HG02870 (cell line): ENCODE data around the gene GPR15LG.
"Not testable (repeated sequence)": the region's sequence is repeated elsewhere in the genome, so short reads cannot be mapped to it uniquely, and the experiment has no call there.

Experiments used
- ATAC-seq: cut with Tn5 transposase; IDR thresholded peaks from one replicate; pipeline ENCODE4 v1.9.1; 2021; ENCODE audit warnings: mild to moderate bottlenecking, moderate library complexity; ENCODE audit not compliant: unreplicated experiment

GPR15LG gene

DNA sequence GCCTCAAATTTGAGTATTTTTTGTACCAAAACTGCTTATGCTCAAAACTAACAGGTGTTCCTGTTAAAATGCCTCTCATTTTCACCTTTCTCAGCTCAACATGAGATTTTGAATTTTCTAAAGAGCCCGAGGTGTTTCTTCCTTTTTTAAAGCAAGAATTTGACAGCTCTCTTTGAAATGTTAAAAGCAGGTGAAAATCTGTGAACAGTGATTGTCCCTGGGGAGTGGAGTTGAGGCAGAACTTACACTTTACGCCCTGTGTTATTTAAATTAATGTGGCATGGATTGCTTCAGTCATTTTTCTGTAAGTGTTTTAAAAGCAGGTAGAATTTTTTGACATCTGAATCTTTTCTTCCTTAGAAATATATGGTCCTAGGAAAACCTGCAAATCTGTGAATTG is 9.2 kb upstream of the GPR15LG start:
- ATAC-seq = no peak

GRCh38 chr10:84166620-84167288 is 6.8 kb upstream of the GPR15LG start:
- peak; percentile 53 for ATAC-seq

DNA sequence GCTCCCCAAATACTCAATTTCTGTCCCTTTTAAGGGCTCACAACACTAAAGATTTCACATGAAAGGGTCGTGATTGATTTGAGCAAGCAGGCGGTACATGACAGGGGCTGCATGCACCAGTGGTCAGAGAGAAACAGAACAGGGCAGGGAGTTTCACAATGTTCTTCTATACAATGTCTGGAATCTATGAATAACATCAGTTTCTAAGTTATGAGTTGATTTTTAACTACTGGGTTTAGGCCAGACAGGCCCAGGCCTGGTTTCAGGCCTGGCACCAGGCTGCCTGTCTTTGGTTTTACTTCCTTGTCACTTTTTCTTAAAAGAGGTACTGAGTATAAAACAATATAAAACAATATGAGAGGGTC is 6.3 kb upstream of the GPR15LG start:
- not testable (repeated sequence) for ATAC-seq

- not testable (repeated sequence) for ATAC-seq
Measured at GRCh38 chr10:84168382-84168781, 5.2 kb upstream of the GPR15LG start.

GRCh38 chr10:84171237-84171636 is 2.4 kb upstream of the GPR15LG start:
- ATAC-seq = not testable (repeated sequence)

GRCh38 chr10:84171700-84172466 is 1.7 kb upstream of the GPR15LG start:
- peak; percentile 33 for ATAC-seq

GRCh38 chr10:84172467-84173356 is 889 bp upstream of the GPR15LG start:
- ATAC-seq = peak; percentile 49

DNA sequence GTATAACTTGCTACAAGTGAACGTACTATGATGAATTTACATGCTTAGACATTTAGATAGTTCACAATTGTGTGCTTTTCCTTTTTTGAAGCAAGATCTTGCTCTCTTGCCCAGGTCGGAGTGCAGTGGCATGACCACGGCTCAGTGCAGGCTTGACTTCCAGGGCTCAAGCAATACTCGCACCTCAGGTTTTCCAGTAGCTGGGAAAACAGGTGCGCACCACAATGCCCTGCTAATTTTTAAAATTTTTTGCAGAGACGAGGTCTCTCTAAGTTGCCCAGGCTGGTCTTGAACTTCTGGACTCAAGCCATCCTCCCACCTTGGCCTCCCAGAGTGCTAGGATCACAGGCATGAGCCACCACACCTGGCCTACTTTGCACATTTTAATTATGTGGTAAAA is 1.8 kb downstream of the GPR15LG start:
- ATAC-seq = no peak

GRCh38 chr10:84176351-84176750 is 2.8 kb downstream of the GPR15LG start:
- ATAC-seq = no peak

- no peak for ATAC-seq
Measured at GRCh38 chr10:84176836-84177474, 3.4 kb downstream of the GPR15LG start.

- ATAC-seq = no peak
Measured at GRCh38 chr10:84177541-84178141, 4.0 kb downstream of the GPR15LG start.

DNA sequence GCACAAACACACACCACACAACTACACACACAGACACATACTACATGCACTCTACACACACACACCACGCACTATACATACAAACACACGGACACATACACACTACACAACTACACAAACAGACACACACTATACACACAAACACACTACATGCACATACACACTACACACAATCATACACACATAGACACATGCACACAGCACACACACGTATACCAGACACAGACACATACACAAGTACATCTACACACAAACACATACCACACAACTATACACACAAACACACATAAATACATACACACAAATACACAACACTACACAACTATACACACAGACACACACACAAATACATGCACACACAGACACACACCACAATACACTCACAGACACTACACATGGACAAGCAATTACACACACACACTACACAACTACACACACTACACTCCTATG is 4.6 kb downstream of the GPR15LG start:
- no peak for ATAC-seq

DNA sequence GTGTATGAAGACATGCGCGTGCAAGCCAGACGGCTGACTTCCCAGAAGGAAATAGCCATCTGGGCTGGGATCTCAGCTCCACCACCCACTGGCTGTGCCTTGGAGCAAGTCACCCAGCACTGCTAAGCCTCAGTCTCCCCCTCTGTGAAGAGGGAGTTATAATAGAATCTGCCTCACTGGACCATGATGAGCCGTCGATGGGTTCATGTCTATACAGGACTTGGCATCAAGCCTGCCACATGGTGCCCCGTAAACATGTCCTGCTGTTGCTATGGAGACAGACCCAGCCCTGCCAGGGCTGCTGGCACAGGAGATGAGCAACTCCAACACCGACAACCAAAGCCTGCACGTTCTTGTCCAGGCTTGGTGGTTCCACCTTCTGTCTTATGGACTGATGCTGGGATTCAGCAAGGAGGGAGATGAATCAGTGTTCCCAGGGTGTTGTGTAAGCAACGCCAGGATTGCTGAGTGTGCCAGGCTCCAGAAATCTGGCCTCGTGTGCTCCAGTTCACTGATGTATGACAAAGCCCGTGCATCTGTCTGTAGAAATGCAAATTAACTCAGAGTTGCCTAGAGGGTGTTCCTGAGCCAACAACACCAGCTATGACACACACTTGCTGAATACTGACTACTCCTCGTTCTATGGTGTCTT is 5.6 kb downstream of the GPR15LG start:
- ATAC-seq = peak; percentile 91

- ATAC-seq = not testable (repeated sequence)
Measured at GRCh38 chr10:84180386-84180785, 6.8 kb downstream of the GPR15LG start.

DNA sequence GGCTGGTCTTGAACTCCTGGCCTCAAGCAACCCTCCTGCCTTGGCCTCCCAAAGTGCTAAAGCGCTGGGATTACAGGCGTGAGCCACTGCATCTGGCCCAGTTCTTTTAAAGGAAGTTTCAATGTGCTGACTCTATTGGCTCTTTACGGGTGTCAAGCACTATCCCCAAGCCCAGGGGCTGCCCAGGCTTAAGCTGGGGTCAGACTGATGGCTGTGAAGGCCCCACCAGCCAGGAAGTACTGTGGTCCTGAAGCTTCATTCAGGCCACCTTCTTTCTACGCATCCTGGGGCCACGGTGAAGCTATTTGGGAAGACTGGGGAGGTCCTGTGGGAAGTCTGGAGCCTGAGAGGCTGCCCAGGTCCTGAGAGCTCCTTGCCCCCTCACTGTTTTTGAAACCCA is 8.0 kb downstream of the GPR15LG start:
- no peak for ATAC-seq

DNA sequence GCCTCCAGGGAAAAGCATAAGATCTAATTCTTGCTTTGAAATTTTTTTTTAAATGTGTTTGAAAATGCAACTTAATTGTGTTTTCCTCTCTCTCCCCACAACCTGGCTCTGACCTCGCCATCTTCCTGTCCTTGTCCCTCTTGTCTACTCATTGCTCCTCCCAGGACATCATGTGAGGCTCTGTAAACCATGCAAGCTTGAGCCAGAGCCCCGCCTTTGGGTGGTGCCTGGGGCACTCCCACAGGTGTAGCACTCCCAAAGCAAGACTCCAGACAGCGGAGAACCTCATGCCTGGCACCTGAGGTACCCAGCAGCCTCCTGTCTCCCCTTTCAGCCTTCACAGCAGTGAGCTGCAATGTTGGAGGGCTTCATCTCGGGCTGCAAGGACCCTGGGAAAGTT is 10.9 kb downstream of the GPR15LG start:
- ATAC-seq = no peak

- ATAC-seq = no peak
Measured at GRCh38 chr10:84185526-84186175, 12.1 kb downstream of the GPR15LG start.

DNA sequence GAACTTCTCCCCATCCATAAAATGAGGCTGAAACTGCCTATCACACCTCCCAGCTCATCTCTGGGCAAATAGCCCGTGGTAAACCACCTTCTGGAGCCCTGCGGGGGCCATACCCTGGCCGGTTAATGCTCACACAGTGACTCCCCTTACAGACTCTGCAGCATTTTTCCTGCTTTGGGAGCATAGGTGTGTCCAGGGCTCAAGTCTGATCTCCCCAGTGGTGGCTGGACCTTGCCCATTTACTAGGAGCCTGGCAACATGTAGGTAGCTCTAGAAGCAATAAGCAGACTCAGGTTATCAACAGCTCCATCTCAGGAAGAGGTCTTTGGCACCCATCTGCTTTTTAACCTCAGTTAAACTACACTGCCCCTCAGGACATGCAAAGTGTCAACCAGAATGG is 15.2 kb downstream of the GPR15LG start:
- ATAC-seq = no peak

GRCh38 chr10:84190621-84191020 is 17.0 kb downstream of the GPR15LG start:
- no peak for ATAC-seq

DNA sequence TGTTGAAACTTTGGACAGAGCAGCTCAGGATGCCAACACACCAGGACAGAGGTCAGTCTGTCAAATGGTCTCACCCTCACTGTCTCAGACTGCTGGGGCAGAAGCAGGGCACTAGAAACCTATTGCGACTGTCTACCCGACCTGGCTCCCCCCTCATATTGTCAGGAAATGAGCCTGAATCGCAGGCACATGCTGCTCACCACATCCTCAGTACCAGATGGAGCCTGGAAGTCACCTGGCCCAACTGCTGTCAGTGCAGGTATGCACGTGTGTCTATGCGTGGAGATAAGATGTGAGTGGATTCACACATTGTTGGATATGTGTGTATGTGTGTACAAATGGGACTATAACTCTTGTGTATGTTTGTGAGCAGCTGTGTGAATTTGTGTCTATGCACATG is 17.5 kb downstream of the GPR15LG start:
- ATAC-seq = no peak
